Fibroblast of the aortic adventitia (primary cell): ENCODE measurements around the gene SP8. TPM values are rescaled to one million over a fixed set of nuclear protein-coding genes. Genes with fewer than 3 reads are reported as not detected.
"Not testable (repeated sequence)": the region's sequence is repeated elsewhere in the genome, so short reads cannot be mapped to it uniquely, and the experiment has no call there.

Experiments used
- DNase-seq: peaks from one replicate; pipeline ENCODE4 v3.0.0-alpha.2; 2010; ENCODE audit warnings: low read depth
- H3K4me3 ChIP-seq: 2 replicates; pipeline ENCODE4 v1.5.1; 2011; ENCODE audit warnings: low read depth, mild to moderate bottlenecking, control low read depth, low read length, moderate library complexity
- total RNA-seq: library from RNA; depleted of rRNA; stranded (reverse); fragments of >200 nt; gene quantifications from 2 replicates; pipeline ENCODE4 v1.2.3, GENCODE V29; 2012; ENCODE audit warnings: low replicate concordance
- TF ChIP-seq, protein P1 (sequence below): IDR thresholded peaks from 2 replicates; pipeline ENCODE4 v1.5.1; 2011; ENCODE audit warnings: mild to moderate bottlenecking, low read length, control low read depth, inconsistent platforms; ENCODE audit not compliant: insufficient read depth

Gene SP8
- total RNA-seq, 1 donor: not detected

DNA sequence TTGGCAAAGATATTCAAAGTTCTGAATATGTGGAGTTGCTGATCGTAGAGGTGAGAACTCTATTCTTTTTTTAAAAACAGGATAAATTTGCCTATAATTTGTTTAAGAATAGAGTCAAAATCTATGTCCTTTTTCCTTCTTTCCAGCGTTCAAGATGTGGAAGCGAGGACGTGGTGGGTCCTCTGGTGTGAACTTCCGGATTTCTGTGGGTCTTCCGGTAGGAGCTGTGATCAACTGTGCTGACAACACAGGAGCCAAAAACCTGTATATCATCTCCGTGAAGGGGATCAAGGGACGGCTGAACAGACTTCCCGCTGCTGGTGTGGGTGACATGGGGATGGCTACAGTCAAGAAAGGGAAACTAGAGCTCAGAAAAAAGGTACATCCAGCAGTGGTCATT lies 40.5 kb upstream of the SP8 start:
- TF ChIP-seq, protein P1, sequence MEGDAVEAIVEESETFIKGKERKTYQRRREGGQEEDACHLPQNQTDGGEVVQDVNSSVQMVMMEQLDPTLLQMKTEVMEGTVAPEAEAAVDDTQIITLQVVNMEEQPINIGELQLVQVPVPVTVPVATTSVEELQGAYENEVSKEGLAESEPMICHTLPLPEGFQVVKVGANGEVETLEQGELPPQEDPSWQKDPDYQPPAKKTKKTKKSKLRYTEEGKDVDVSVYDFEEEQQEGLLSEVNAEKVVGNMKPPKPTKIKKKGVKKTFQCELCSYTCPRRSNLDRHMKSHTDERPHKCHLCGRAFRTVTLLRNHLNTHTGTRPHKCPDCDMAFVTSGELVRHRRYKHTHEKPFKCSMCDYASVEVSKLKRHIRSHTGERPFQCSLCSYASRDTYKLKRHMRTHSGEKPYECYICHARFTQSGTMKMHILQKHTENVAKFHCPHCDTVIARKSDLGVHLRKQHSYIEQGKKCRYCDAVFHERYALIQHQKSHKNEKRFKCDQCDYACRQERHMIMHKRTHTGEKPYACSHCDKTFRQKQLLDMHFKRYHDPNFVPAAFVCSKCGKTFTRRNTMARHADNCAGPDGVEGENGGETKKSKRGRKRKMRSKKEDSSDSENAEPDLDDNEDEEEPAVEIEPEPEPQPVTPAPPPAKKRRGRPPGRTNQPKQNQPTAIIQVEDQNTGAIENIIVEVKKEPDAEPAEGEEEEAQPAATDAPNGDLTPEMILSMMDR: no peak
- no peak overlapping the region for H3K4me3 ChIP-seq
- DNase-seq: no peak

DNA sequence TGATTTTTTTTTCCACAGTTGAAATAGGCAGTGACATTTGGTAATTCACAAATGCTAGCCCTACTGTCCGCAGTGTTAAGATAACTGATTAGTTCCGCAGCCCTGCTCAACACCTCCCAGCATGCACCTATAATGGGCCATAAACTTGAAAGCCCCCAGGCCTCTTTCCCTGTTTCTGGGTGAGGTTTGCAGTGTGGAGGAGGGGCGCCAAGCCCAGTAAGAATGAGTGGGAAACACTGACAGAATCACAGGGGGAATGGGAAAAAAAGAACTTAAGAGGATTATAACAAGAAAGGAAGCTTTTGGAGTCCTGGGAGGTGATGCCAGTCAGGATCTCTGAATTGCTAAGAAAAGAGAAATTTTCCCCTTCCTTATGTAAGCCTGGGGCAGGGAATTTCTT lies 39.6 kb upstream of the SP8 start:
- no peak for DNase-seq
- TF ChIP-seq, protein P1: no peak

DNA sequence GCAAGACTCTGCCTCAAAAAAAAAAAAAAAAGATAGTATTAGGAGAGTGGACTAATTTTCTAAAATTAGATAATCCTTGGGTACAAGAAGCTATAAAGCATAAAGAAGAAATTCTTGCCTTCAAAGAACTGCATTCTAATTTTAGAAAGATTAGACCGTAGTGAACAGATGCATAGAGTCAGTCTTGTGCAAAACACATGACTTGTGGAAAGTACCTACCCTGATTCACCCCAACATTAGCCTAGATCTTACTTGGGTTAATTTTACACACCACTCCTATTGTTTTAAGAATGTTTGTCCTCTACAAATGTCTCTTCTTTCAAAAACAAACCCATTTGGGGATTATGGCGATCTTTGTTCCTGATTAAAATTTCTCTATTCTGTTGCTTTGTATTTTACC lies 38.9 kb upstream of the SP8 start:
- TF ChIP-seq, protein P1: no peak
- no peak overlapping the region for H3K4me3 ChIP-seq
- no peak for DNase-seq

More for the DNA sequence above, 39.6 kb upstream of the SP8 start:
- no peak overlapping the region for H3K4me3 ChIP-seq

DNA sequence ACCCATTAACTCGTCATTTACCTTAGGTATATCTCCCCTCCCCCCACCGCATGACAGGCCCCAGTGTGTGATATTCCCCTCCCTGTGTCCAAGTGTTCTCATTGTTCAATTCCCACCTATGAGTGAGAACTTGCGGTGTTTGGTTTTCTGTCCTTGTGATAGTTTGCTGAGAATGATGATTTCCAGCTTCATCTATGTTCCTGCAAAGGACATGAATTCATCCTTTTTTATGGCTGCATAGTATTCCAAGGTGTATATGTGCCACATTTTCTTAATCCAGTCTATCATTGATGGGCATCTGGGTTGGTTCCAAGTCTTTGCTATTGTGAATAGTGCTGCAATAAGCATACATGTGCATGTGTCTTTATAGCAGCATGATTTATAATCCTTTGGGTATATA lies 34.7 kb upstream of the SP8 start:
- not testable (repeated sequence) for DNase-seq, H3K4me3 ChIP-seq

DNA sequence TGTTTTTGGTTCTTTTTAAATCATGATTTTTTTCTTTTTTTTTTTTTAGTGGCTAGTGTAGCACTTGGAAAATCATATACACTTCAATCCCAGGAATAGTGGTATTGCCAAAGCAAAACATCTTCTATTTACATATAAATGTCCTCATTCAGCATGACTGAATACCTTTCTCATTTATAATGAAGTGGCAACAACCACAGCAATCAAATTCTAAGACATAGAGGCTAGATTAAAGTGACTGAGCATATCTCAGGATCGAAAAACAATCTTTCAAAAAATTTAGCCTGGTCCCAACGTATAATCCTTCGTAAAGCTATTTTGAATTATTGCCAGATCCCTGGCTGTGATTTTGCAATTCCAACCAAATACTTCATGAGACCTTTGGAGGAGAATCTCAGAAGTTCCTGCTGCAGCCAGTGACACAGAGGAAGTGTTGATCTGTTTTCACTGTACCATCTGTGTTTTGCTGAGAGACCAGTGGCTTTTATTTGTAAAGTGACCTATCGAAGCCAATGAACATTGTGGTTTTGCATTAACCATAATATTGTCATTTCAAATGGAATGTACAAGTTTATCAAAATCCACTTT lies 29.8 kb upstream of the SP8 start:
- DNase-seq: no peak
- TF ChIP-seq, protein P1: no peak

DNA sequence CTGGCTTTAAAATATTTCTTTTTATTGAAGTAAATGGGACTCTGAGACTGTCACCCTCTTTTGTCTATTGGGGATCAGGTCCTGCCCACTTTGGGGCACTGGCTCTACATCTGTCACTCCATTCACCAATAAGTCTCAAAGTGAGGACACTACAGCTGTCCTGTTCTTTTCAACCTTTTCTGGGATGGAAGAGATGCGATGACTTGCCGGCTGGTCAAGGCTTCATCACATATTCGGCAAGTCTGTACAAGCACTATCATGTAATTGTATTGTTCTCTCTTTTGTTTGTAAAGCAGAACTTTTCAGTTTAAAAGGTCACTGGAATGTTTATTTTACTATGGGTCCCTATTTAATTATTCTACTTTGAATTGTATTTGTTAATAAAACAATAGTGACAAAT lies 17.7 kb upstream of the SP8 start:
- DNase-seq: no peak
- TF ChIP-seq, protein P1: no peak
- no peak overlapping the region for H3K4me3 ChIP-seq

More for the DNA sequence above, 29.8 kb upstream of the SP8 start:
- no peak overlapping the region for H3K4me3 ChIP-seq

DNA sequence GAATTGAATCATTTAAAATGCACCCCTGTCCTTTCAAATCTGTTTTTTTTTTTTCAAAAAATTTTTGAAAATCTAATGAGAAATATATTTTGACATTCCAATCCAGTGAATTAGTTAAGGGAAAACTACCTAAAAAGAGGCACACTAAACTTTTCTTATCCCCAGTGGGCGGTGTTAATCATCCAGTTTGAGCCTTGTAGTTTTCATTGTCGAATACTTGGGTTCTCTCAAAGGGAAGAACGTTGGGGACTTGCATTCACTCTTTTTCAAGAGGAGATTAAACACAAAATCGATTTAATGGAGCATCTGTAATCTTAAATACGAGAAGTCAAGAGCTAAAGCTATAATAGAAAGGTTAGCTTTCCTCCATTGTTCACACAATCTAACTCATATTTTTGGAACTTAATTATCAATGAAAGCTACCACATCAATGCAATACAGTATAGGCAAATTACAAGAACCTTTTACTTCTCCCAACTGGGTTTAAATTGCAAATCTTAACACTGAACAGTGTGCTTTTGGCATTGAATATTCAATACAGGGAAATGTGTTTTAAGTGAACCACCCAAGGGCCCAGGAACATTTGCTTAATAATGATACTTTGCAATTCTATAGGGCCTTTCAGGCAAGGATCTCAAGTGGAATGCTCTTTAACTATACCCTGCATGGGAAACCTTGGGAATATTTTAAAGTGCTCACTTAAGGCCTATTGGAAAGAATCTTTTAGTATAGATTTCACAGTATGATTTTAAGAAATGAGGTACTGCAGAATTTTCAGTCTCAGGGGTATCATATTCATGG lies 13.1 kb upstream of the SP8 start:
- H3K4me3 ChIP-seq: no peak overlapping the region
- TF ChIP-seq, protein P1: no peak
- no peak for DNase-seq
